H9 (cell line): ENCODE results near the gene SLC47A2. TPM values are rescaled to one million over a fixed set of nuclear protein-coding genes. Genes with fewer than 3 reads are reported as not detected.

Source experiments
- DNase-seq: peaks from one replicate; pipeline ENCODE4 v3.0.0-alpha.2; 2017
- H2AFZ ChIP-seq: one replicate; pipeline ENCODE4 v1.6.1; 2013; ENCODE audit warnings: mild to moderate bottlenecking, low read length, control low read depth, moderate library complexity
- H2AK5ac ChIP-seq: 2 replicates; pipeline ENCODE4 v1.6.1; 2013; ENCODE audit warnings: low read length, control low read depth, mixed read lengths; ENCODE audit not compliant: insufficient read length
- H2BK120ac ChIP-seq: one replicate; pipeline ENCODE4 v1.6.1; 2013; ENCODE audit warnings: low read depth, mild to moderate bottlenecking, low read length, control low read depth, inconsistent platforms; ENCODE audit not compliant: poor library complexity, severe bottlenecking
- H2BK12ac ChIP-seq: 2 replicates; pipeline ENCODE4 v1.6.1; 2013; ENCODE audit warnings: low read length, control low read depth, mixed read lengths, low read depth; ENCODE audit not compliant: insufficient read length
- H2BK15ac ChIP-seq: 2 replicates; pipeline ENCODE4 v1.6.1; 2013; ENCODE audit warnings: low read depth, low read length, control low read depth
- H2BK20ac ChIP-seq: one replicate; pipeline ENCODE4 v1.6.1; 2013; ENCODE audit warnings: low read depth, mild to moderate bottlenecking, low read length, control low read depth, inconsistent platforms; ENCODE audit not compliant: poor library complexity, severe bottlenecking
- H2BK5ac ChIP-seq: 2 replicates; pipeline ENCODE4 v1.6.1; 2013; ENCODE audit warnings: low read length, control low read depth, mixed read lengths; ENCODE audit not compliant: insufficient read length
- H3K14ac ChIP-seq: 2 replicates; pipeline ENCODE4 v1.6.1; 2013; ENCODE audit warnings: low read length, control low read depth; ENCODE audit not compliant: insufficient read depth
- H3K18ac ChIP-seq: 2 replicates; pipeline ENCODE4 v1.6.1; 2013; ENCODE audit warnings: low read depth, mild to moderate bottlenecking, mixed read lengths, low read length, control low read depth; ENCODE audit not compliant: insufficient read length
- H3K23ac ChIP-seq: 2 replicates; pipeline ENCODE4 v1.6.1; 2013; ENCODE audit warnings: low read length, control low read depth, mixed read lengths, low read depth; ENCODE audit not compliant: insufficient read length
- H3K23me2 ChIP-seq: 2 replicates; pipeline ENCODE4 v1.6.1; 2013; ENCODE audit warnings: low read depth, mild to moderate bottlenecking, mixed read lengths, low read length, control low read depth; ENCODE audit not compliant: insufficient read length, poor library complexity, severe bottlenecking
- H3K27ac ChIP-seq: 2 replicates; pipeline ENCODE4 v1.5.1; 2013; ENCODE audit warnings: low read length, control low read depth, mixed read lengths, low read depth; ENCODE audit not compliant: insufficient read length
- H3K27me3 ChIP-seq: 2 replicates; pipeline ENCODE4 v1.6.1; 2013; ENCODE audit warnings: low read length, control low read depth, inconsistent platforms; ENCODE audit not compliant: insufficient read depth
- H3K4ac ChIP-seq: 2 replicates; pipeline ENCODE4 v1.6.1; 2013; ENCODE audit warnings: low read depth, mild to moderate bottlenecking, control low read depth, inconsistent platforms, low read length, moderate library complexity
- H3K4me1 ChIP-seq: 2 replicates; pipeline ENCODE4 v1.6.1; 2013; ENCODE audit warnings: low read length, control low read depth, inconsistent platforms; ENCODE audit not compliant: insufficient read depth
- H3K4me2 ChIP-seq: 2 replicates; pipeline ENCODE4 v1.6.1; 2013; ENCODE audit warnings: low read length, control low read depth, mixed read lengths; ENCODE audit not compliant: insufficient read length, insufficient read depth
- H3K56ac ChIP-seq: 2 replicates; pipeline ENCODE4 v1.6.1; 2013; ENCODE audit warnings: low read depth, mild to moderate bottlenecking, mixed read lengths, low read length, control low read depth; ENCODE audit not compliant: insufficient read length
- H3K79me1 ChIP-seq: 2 replicates; pipeline ENCODE4 v1.6.1; 2013; ENCODE audit warnings: low read depth, mild to moderate bottlenecking, moderate library complexity, low read length, control low read depth, inconsistent platforms; ENCODE audit not compliant: insufficient read depth, poor library complexity, severe bottlenecking
- H3K79me2 ChIP-seq: 2 replicates; pipeline ENCODE4 v1.6.1; 2013; ENCODE audit warnings: low read length, control low read depth, inconsistent platforms; ENCODE audit not compliant: insufficient read depth
- H3K9ac ChIP-seq: 2 replicates; pipeline ENCODE4 v1.6.1; 2013; ENCODE audit warnings: low read length, control low read depth, mixed read lengths; ENCODE audit not compliant: insufficient read length; ENCODE audit errors: extremely low read depth
- H3K9me3 ChIP-seq: one replicate; pipeline ENCODE4 v1.6.1; 2013; ENCODE audit warnings: low read depth, low read length, inconsistent platforms; ENCODE audit not compliant: control insufficient read depth
- H3T11ph ChIP-seq: one replicate; pipeline ENCODE4 v1.6.1; 2013; ENCODE audit warnings: mild to moderate bottlenecking, low read length, control low read depth, inconsistent platforms
- H4K20me1 ChIP-seq: one replicate; pipeline ENCODE4 v1.6.1; 2013; ENCODE audit not compliant: control insufficient read depth, insufficient read length, insufficient read depth
- H4K5ac ChIP-seq: 2 replicates; pipeline ENCODE4 v1.6.1; 2013; ENCODE audit warnings: low read depth, mild to moderate bottlenecking, mixed read lengths, low read length, control low read depth; ENCODE audit not compliant: insufficient read length
- H4K8ac ChIP-seq: replicated peaks from 2 replicates; pipeline ENCODE4 v1.6.1; 2013; ENCODE audit warnings: low read length, control low read depth, mixed read lengths, low read depth; ENCODE audit not compliant: insufficient read length
- H4K91ac ChIP-seq: 2 replicates; pipeline ENCODE4 v1.6.1; 2013; ENCODE audit warnings: low read depth, mild to moderate bottlenecking, moderate library complexity, mixed read lengths, low read length, control low read depth; ENCODE audit not compliant: insufficient read length
- H3K27ac Mint-ChIP-seq, 3 experiments: 2 replicates in 2 of 3; 3 replicates in 1 of 3; pipeline ENCODE4 v1.8.0; 2020 to 2021; ENCODE audit warnings: mixed read lengths in 3 of 3, mild to moderate bottlenecking in 1 of 3, moderate library complexity in 1 of 3
- H3K27me3 Mint-ChIP-seq: 2 replicates; pipeline ENCODE4 v1.8.0; 2021; ENCODE audit warnings: low read depth, mild to moderate bottlenecking, moderate library complexity, mixed read lengths
- H3K36me3 Mint-ChIP-seq, 3 experiments: 2 replicates in 2 of 3; 3 replicates in 1 of 3; pipeline ENCODE4 v1.8.0; 2020 to 2021; ENCODE audit warnings: low read depth in 3 of 3, mixed read lengths in 3 of 3; ENCODE audit not compliant: insufficient read depth in 1 of 3
- H3K4me1 Mint-ChIP-seq, 2 experiments: 2 replicates each; pipeline ENCODE4 v1.8.0; 2020; ENCODE audit warnings: mixed read lengths in 2 of 2
- H3K4me3 Mint-ChIP-seq, 2 experiments: 2 replicates in 1 of 2; 3 replicates in 1 of 2; pipeline ENCODE4 v1.8.0; 2020 to 2021; ENCODE audit warnings: mild to moderate bottlenecking in 2 of 2, mixed read lengths in 2 of 2, moderate library complexity in 1 of 2
- H3K9me3 Mint-ChIP-seq, 2 experiments: 2 replicates in 1 of 2; 3 replicates in 1 of 2; pipeline ENCODE4 v1.8.0; 2020; ENCODE audit warnings: mild to moderate bottlenecking in 2 of 2, mixed read lengths in 2 of 2, moderate library complexity in 1 of 2
- WGBS: extraction: QIAGEN DNeasy Blood & Tissue Kit; methylation state at CpG from one replicate; pipeline ENCODE4 v1.1.7; 2013; ENCODE audit warnings: missing lambda C conversion rate, low lambda C conversion rate, mixed read lengths; ENCODE audit not compliant: insufficient read length; ENCODE audit errors: extremely low coverage; 5-methylcytosine and 5-hydroxymethylcytosine counted together
- total RNA-seq: library from RNA; stranded (reverse); gene quantifications from 2 replicates; pipeline ENCODE4 v1.2.1, GENCODE V29; 2021
- TF ChIP-seq, protein P1 (sequence below): fragments of 200-600 bp; sonication (generic); conservative IDR thresholded peaks from 3 replicates; pipeline ENCODE4 v1.8.0; 2021; ENCODE audit warnings: antibody characterized with exemption, mild to moderate bottlenecking

SLC47A2 gene
- total RNA-seq, 1 experiment from 2014 or later, result not detected

- Histone ChIP-seq H2BK20ac (no peak overlapping the region), H3K27ac (no peak overlapping the region), H3K14ac (no peak overlapping the region), H3K79me1 (no peaks in the 10 kb centered on the region), H4K20me1 (no peaks in the 10 kb centered on the region), H2BK12ac (no peak overlapping the region), H3K23ac (no peak overlapping the region), H3K9ac (no peak overlapping the region), H3K79me2 (no peaks in the 10 kb centered on the region), H3K9me3 (peaks cover 14% of the 10 kb centered on the region), H3K4me2 (no peak overlapping the region), H4K5ac (no peak overlapping the region), H2BK5ac (no peak overlapping the region), H2AK5ac (no peak overlapping the region), H2BK120ac (no peak overlapping the region), H3T11ph (no peak overlapping the region), H4K8ac (no peak overlapping the region), H3K18ac (no peak overlapping the region), H3K4ac (no peak overlapping the region), H2BK15ac (no peak overlapping the region), H3K23me2 (no peaks in the 10 kb centered on the region), H4K91ac (no peak overlapping the region), H2AFZ (no peak overlapping the region), H3K56ac (no peak overlapping the region), H3K4me1 (no peaks in the 10 kb centered on the region), H3K27me3 (no peaks in the 10 kb centered on the region)
- no peaks in the 10 kb centered on the region for H3K27me3 Mint-ChIP-seq
- H3K4me3 Mint-ChIP-seq, result no peak overlapping the region
- DNase-seq, result no peak
- no peak overlapping the region for H3K27ac Mint-ChIP-seq
- TF ChIP-seq, protein P1, sequence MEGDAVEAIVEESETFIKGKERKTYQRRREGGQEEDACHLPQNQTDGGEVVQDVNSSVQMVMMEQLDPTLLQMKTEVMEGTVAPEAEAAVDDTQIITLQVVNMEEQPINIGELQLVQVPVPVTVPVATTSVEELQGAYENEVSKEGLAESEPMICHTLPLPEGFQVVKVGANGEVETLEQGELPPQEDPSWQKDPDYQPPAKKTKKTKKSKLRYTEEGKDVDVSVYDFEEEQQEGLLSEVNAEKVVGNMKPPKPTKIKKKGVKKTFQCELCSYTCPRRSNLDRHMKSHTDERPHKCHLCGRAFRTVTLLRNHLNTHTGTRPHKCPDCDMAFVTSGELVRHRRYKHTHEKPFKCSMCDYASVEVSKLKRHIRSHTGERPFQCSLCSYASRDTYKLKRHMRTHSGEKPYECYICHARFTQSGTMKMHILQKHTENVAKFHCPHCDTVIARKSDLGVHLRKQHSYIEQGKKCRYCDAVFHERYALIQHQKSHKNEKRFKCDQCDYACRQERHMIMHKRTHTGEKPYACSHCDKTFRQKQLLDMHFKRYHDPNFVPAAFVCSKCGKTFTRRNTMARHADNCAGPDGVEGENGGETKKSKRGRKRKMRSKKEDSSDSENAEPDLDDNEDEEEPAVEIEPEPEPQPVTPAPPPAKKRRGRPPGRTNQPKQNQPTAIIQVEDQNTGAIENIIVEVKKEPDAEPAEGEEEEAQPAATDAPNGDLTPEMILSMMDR, result no peak
- H3K36me3 Mint-ChIP-seq, result peaks cover 59 to 74% (median 60%) of the 10 kb centered on the region in 3 experiments
- WGBS, result no CpG with 5 or more reads among the region's 4 CpGs
- peaks cover 10 to 16% of the 10 kb centered on the region in 2 experiments; a peak in 4 of 5 replicates for H3K9me3 Mint-ChIP-seq
- H3K4me1 Mint-ChIP-seq, result no peaks in the 10 kb centered on the region
Measured at GRCh38 chr17:19671433-19671832, 45.0 kb downstream of the SLC47A2 start.
